ENCODE data around the gene CEP112. TPM values are rescaled to one million over a fixed set of nuclear protein-coding genes. Genes with fewer than 3 reads are reported as not detected.

Gene CEP112
- total and polyA plus RNA-seq, 2 donors (not counting 3 experiments of a cell fraction or from before 2014, with no cell fraction given): 1.5 to 25.3 TPM

GRCh38 chr17:65755799-65756198 lies 436.1 kb downstream of the CEP112 start:
- POLR2A ChIA-PET: no interaction called here
- H3K27me3 ChIP-seq (ENCODE audit: control insufficient read depth in 2 of 2, insufficient read depth in 2 of 2, low read length in 2 of 2): no peaks in the 10 kb centered on the region
- dilution Hi-C loops (cut with MboI; ENCODE audit: extremely low pct_ligation_motif_present, low sequenced_read_pairs): no loop called here

More at GRCh38 chr17:65755799-65756198, 436.1 kb downstream of the CEP112 start:
- H3K9me1 ChIP-seq (replicated peaks; ENCODE audit: control insufficient read depth, extremely low read depth, insufficient read depth, low read length): no peaks in the 10 kb centered on the region
- H3K4me1 ChIP-seq (ENCODE audit: control insufficient read depth, extremely low read depth, insufficient read depth, low read length): no peaks in the 10 kb centered on the region
- BruUV-seq (replicated peaks): no TSS peak
- no peak overlapping the region for H2AFZ ChIP-seq (ENCODE audit: low read depth, low read length)
- H3K4me3 ChIP-seq (replicated peaks in 1 of 3; ENCODE audit: insufficient read depth in 1 of 3, low read depth in 1 of 3, low read length in 3 of 3): no peak overlapping the region
- no peak overlapping the region for H3K9ac ChIP-seq (replicated peaks; ENCODE audit: extremely low read depth, insufficient read depth, low read length)
- no peak for TF ChIP-seq FOS (IDR thresholded peaks at IDR 0.05; ENCODE audit: borderline replicate concordance, insufficient read depth, low read length)
- TF ChIP-seq, protein P1, sequence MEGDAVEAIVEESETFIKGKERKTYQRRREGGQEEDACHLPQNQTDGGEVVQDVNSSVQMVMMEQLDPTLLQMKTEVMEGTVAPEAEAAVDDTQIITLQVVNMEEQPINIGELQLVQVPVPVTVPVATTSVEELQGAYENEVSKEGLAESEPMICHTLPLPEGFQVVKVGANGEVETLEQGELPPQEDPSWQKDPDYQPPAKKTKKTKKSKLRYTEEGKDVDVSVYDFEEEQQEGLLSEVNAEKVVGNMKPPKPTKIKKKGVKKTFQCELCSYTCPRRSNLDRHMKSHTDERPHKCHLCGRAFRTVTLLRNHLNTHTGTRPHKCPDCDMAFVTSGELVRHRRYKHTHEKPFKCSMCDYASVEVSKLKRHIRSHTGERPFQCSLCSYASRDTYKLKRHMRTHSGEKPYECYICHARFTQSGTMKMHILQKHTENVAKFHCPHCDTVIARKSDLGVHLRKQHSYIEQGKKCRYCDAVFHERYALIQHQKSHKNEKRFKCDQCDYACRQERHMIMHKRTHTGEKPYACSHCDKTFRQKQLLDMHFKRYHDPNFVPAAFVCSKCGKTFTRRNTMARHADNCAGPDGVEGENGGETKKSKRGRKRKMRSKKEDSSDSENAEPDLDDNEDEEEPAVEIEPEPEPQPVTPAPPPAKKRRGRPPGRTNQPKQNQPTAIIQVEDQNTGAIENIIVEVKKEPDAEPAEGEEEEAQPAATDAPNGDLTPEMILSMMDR (IDR thresholded peaks at IDR 0.05; ENCODE audit: extremely low read depth in 1 of 2, insufficient read depth in 1 of 2, low read depth in 1 of 2, low read length in 2 of 2): no peak
- TF ChIP-seq MYC (IDR thresholded peaks at IDR 0.05; ENCODE audit: low read depth, low read length): no peak
- no peak for TF ChIP-seq GATA2 (IDR thresholded peaks at IDR 0.05; ENCODE audit: insufficient read depth, insufficient read length, low read depth, low read length)
- no peak for TF ChIP-seq MAX (IDR thresholded peaks at IDR 0.05; ENCODE audit: insufficient read depth, insufficient read length)
- no peak for TF ChIP-seq EZH2 (IDR thresholded peaks at IDR 0.05; ENCODE audit: borderline replicate concordance, low read depth, low read length, severe bottlenecking)
- TF ChIP-seq POLR2AphosphoS5 (IDR thresholded peaks at IDR 0.05; ENCODE audit: insufficient read depth, low read depth, low read length): no peak
- no peak for TF ChIP-seq JUN (IDR thresholded peaks at IDR 0.05; ENCODE audit: borderline replicate concordance, insufficient read depth, insufficient read length, low read depth)
- no peaks in the 10 kb centered on the region for H3K36me3 ChIP-seq (ENCODE audit: control insufficient read depth in 2 of 2, extremely low read depth in 1 of 2, insufficient read depth in 2 of 2, low read length in 2 of 2)
- intact Hi-C loops (cut with micrococcal nuclease): no loop called here
- DNase-seq (ENCODE audit: low read depth, low spot score): no peak
- no peaks in the 10 kb centered on the region for H4K20me1 ChIP-seq (replicated peaks; ENCODE audit: control insufficient read depth, extremely low read depth, insufficient read depth, low read length)
- no peak overlapping the region for H3K4me2 ChIP-seq (ENCODE audit: insufficient read depth, low read length)
- no peaks in the 10 kb centered on the region for H3K79me2 ChIP-seq (ENCODE audit: control insufficient read depth, insufficient read depth, low read length)
- CTCF ChIA-PET: no interaction called here
- no peaks in the 10 kb centered on the region for H3K9me3 ChIP-seq (replicated peaks; ENCODE audit: control insufficient read depth, insufficient read depth, low read length)
- FAIRE-seq: no peak
- no peak overlapping the region for H3K27ac ChIP-seq (ENCODE audit: insufficient read depth, low read depth, low read length)

Data from endothelial cell of umbilical vein (primary cell).